Measurements from ENCODE around the gene FCHO1.

DNA sequence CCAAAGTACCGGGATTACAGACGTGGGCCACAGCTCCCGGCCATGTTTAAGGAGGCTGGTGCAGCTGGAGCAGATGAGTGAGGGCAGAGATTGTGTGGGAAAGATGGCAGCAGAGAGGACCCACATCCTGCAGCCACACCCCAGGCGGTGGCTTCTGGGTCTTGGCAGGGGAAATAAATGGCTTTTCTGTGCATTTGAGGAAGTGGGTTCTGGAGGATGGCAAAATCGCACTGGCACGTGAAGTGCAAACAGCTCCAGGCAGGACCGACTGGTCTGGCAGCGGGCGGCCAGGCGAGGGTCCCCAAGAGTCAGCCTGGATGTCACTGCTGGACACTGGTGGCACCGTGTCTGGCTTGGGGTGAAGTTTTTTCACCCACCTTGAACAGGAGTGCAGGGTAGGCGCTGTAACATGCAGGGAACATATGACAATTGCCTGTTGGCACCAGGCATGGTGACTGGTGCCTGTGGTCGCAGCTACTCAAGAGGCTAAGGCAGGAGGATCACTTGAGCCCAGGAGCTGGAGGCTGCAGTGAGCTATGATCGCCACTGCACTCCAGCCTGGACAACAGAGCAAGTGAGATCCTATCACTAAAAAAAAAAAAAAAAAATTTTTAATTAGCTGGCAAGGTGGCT lies 52.1 kb downstream of the FCHO1 start:
- TF ChIP-seq CTCF (IDR thresholded peaks at IDR 0.05) (no peak), POLR2AphosphoS5 (IDR thresholded peaks at IDR 0.05) (no peak), POLR2A (IDR thresholded peaks at IDR 0.05) (no peak)

Measured in transverse colon (tissue), 4 donors.